ENCODE data around the gene DLEC1.

Gene DLEC1

DNA sequence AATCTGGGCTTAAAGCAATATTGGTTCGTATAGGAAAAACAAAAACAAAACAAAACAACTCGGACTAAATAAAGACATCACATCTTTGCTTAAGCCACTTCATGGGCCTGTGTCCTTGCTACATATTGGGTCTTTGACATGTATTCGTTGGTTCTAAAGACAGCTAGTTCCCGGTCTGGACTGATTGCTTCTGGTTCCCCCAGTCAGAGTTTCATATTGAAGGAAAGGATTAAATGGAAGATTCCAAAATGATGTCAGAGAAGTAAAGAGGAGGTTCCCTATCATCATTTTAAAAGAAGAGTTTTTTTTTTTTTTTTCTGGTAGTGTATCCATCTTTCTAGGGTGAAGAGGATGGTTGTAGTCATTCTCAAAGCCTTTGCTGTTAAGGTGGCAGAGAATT lies 128.6 kb downstream of the DLEC1 start:
- TF ChIP-seq, protein P1, sequence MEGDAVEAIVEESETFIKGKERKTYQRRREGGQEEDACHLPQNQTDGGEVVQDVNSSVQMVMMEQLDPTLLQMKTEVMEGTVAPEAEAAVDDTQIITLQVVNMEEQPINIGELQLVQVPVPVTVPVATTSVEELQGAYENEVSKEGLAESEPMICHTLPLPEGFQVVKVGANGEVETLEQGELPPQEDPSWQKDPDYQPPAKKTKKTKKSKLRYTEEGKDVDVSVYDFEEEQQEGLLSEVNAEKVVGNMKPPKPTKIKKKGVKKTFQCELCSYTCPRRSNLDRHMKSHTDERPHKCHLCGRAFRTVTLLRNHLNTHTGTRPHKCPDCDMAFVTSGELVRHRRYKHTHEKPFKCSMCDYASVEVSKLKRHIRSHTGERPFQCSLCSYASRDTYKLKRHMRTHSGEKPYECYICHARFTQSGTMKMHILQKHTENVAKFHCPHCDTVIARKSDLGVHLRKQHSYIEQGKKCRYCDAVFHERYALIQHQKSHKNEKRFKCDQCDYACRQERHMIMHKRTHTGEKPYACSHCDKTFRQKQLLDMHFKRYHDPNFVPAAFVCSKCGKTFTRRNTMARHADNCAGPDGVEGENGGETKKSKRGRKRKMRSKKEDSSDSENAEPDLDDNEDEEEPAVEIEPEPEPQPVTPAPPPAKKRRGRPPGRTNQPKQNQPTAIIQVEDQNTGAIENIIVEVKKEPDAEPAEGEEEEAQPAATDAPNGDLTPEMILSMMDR (conservative IDR thresholded peaks at IDR 0.05; ENCODE audit: low read depth, low read length) = no peak
- H3K4me2 ChIP-seq = no peak overlapping the region
- H4K20me1 ChIP-seq (ENCODE audit: insufficient read depth) = no peaks in the 10 kb centered on the region
- H3K4me3 ChIP-seq (IDR thresholded peaks at IDR 0.05; ENCODE audit: insufficient read depth, low read depth, low read length) = no peak overlapping the region
- no peaks in the 10 kb centered on the region for H3K27me3 ChIP-seq (ENCODE audit: insufficient read depth, low read depth)
- H2AFZ ChIP-seq (ENCODE audit: low read depth) = no peak overlapping the region
- H3K27ac ChIP-seq = no peak overlapping the region
- no peaks in the 10 kb centered on the region for H3K36me3 ChIP-seq (ENCODE audit: insufficient read depth)
- no peak overlapping the region for H3K9ac ChIP-seq
- H3K4me1 ChIP-seq (ENCODE audit: low read depth, poor library complexity, severe bottlenecking) = peaks cover 6% of the 10 kb centered on the region
- peaks cover 40% of the 10 kb centered on the region for H3K79me2 ChIP-seq (ENCODE audit: insufficient read depth, low read depth)

DNA sequence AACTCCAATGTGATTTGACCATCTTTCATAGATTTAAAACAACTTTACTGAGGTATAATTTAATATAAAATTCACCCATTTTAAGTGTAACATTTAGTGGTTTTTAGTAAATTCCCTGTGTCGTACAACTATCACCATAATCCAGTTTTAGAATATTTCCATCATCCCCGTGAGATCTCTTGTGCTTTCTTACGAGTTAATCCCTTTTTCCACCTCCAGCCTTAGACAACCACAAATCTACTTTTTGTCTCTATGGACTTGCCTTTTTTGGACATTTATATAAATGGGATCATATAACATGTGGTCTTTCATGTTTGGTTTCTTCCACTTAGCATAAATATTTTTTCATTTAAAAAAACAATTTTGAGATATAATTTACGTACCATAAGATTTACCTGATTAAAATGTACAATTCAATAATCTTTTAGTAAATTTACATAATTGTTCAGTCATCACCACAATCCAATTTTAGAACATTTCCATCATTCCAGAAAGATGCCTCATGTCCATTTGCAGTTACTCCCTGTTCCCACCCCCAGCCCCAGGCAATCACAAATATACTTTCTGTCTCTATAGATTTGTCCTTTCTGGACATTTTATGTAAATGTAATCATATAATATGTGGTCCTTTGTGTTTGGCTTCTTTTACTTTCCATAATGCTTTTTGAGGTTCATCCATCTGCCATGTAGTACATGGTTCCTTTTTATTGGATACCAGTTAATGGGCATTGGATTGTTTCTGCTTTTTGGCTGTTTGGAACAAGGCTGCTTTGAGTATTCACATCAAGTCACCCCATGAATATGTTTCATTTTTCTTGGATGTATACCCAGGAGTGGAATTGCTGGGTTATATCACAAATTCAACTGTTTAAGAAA lies 129.4 kb downstream of the DLEC1 start:
- TF ChIP-seq, protein P1 (conservative IDR thresholded peaks at IDR 0.05; ENCODE audit: low read depth, low read length) = no peak
- Histone ChIP-seq H3K4me2 (no peak overlapping the region), H3K27me3 (ENCODE audit: insufficient read depth, low read depth) (no peaks in the 10 kb centered on the region), H4K20me1 (ENCODE audit: insufficient read depth) (no peaks in the 10 kb centered on the region), H3K27ac (no peak overlapping the region), H2AFZ (ENCODE audit: low read depth) (no peak overlapping the region), H3K36me3 (ENCODE audit: insufficient read depth) (no peaks in the 10 kb centered on the region), H3K4me1 (ENCODE audit: low read depth, poor library complexity, severe bottlenecking) (peaks cover 6% of the 10 kb centered on the region), H3K4me3 (IDR thresholded peaks at IDR 0.05; ENCODE audit: insufficient read depth, low read depth, low read length) (no peak overlapping the region), H3K79me2 (ENCODE audit: insufficient read depth, low read depth) (peaks cover 40% of the 10 kb centered on the region), H3K9ac (no peak overlapping the region)

DNA sequence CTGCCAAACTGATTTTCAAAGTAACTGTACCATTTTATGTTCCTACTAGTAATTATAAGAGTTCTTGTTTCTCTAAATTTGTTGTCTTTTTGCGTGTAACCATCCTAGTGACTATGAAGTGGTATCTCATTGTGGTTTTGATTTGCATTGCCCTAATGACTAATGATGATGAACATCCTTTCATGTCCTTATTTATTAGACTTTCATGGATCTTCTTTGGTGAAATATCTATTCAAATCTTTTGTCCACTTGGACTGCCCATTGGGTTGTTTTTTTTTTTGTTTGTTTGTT lies 130.0 kb downstream of the DLEC1 start:
- H3K79me2 ChIP-seq (ENCODE audit: insufficient read depth, low read depth) = peaks cover 41% of the 10 kb centered on the region
- no peak overlapping the region for H2AFZ ChIP-seq (ENCODE audit: low read depth)
- no peaks in the 10 kb centered on the region for H3K36me3 ChIP-seq (ENCODE audit: insufficient read depth)
- peaks cover 6% of the 10 kb centered on the region for H3K4me1 ChIP-seq (ENCODE audit: low read depth, poor library complexity, severe bottlenecking)
- no peak overlapping the region for H3K27ac ChIP-seq
- TF ChIP-seq, protein P1 (conservative IDR thresholded peaks at IDR 0.05; ENCODE audit: low read depth, low read length) = no peak
- H3K4me2 ChIP-seq = no peak overlapping the region
- H4K20me1 ChIP-seq (ENCODE audit: insufficient read depth) = no peaks in the 10 kb centered on the region
- H3K4me3 ChIP-seq (IDR thresholded peaks at IDR 0.05; ENCODE audit: insufficient read depth, low read depth, low read length) = no peak overlapping the region
- H3K9ac ChIP-seq = no peak overlapping the region
- no peaks in the 10 kb centered on the region for H3K27me3 ChIP-seq (ENCODE audit: insufficient read depth, low read depth)

DNA sequence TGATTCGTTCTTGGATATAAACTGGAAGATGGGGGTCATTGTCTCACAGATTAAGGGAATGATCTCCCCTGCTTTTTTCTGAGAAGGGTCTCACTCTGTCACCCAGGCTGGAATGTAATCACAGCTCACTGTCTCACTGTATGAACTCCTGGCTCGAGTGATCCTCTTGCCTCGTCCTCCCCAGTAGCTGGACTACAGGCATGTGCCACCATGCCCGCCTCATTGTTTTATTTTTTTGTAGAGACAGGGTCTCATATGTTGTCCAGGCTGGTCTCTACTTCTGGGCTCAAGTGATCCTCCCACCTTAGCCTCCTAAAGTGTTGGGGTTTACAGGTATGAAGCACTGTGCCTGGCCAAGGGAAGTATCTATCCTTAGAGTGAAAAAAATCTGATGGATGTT lies 131.7 kb downstream of the DLEC1 start:
- peaks cover 6% of the 10 kb centered on the region for H3K4me1 ChIP-seq (ENCODE audit: low read depth, poor library complexity, severe bottlenecking)
- no peak overlapping the region for H3K4me2 ChIP-seq
- no peaks in the 10 kb centered on the region for H3K36me3 ChIP-seq (ENCODE audit: insufficient read depth)
- no peak overlapping the region for H3K4me3 ChIP-seq (IDR thresholded peaks at IDR 0.05; ENCODE audit: insufficient read depth, low read depth, low read length)
- no peak overlapping the region for H3K27ac ChIP-seq
- H3K27me3 ChIP-seq (ENCODE audit: insufficient read depth, low read depth) = no peaks in the 10 kb centered on the region
- H3K9ac ChIP-seq = no peak overlapping the region
- H3K79me2 ChIP-seq (ENCODE audit: insufficient read depth, low read depth) = peaks cover 50% of the 10 kb centered on the region
- no peaks in the 10 kb centered on the region for H4K20me1 ChIP-seq (ENCODE audit: insufficient read depth)
- no peak overlapping the region for H2AFZ ChIP-seq (ENCODE audit: low read depth)
- TF ChIP-seq, protein P1 (conservative IDR thresholded peaks at IDR 0.05; ENCODE audit: low read depth, low read length) = no peak

All from KMS-11 (cell line).